Aorta (tissue), 5 donors: ENCODE results near the gene RPS24. TPM values are rescaled to one million over a fixed set of nuclear protein-coding genes. Genes with fewer than 3 reads are reported as not detected.

Experiments used
- ATAC-seq: fragments of 200-7000 bp; cut with Tn5 transposase; one replicate; pipeline ENCODE4 v1.9.1; 2022; ENCODE audit warnings: moderate library complexity; ENCODE audit not compliant: low FRiP score
- DNase-seq, 2 donors: peaks; one replicate each; pipeline ENCODE4 v3.0.0-alpha.2; 2020
- H3K27ac ChIP-seq, 2 donors: one replicate each; pipeline ENCODE4 v1.5.1; 2013; ENCODE audit warnings: low read length in 2 of 2, mild to moderate bottlenecking in 2 of 2, moderate library complexity in 2 of 2, control low read depth in 1 of 2, inconsistent platforms in 1 of 2, low read depth in 1 of 2
- H3K27me3 ChIP-seq, 2 donors: one replicate each; pipeline ENCODE4 v1.6.1; 2013; ENCODE audit warnings: control low read depth in 1 of 2, low read length in 1 of 2, mild to moderate bottlenecking in 1 of 2, moderate library complexity in 1 of 2; ENCODE audit not compliant: insufficient read depth in 2 of 2, control insufficient read depth in 1 of 2
- H3K36me3 ChIP-seq, 2 donors: one replicate each; pipeline ENCODE4 v1.6.1; 2013; ENCODE audit warnings: control low read depth in 1 of 2, low read length in 1 of 2, mild to moderate bottlenecking in 1 of 2; ENCODE audit not compliant: insufficient read depth in 2 of 2, control insufficient read depth in 1 of 2
- H3K4me1 ChIP-seq, 2 donors: one replicate each; pipeline ENCODE4 v1.6.1; 2013; ENCODE audit warnings: low read length in 2 of 2, control low read depth in 1 of 2, mild to moderate bottlenecking in 1 of 2, moderate library complexity in 1 of 2; ENCODE audit not compliant: insufficient read depth in 2 of 2, control insufficient read depth in 1 of 2
- H3K4me3 ChIP-seq, 2 donors: one replicate each; pipeline ENCODE4 v1.5.1; 2013; ENCODE audit warnings: low read length in 2 of 2, control low read depth in 1 of 2, mild to moderate bottlenecking in 1 of 2
- H3K9me3 ChIP-seq: one replicate; pipeline ENCODE4 v1.6.1; 2013; ENCODE audit warnings: mild to moderate bottlenecking, low read length; ENCODE audit not compliant: control insufficient read depth
- WGBS, 2 donors: extraction: QIAGEN DNeasy Blood & Tissue Kit; methylation state at CpG; one replicate each; pipeline ENCODE4 v1.1.7; 2013; 5-methylcytosine and 5-hydroxymethylcytosine counted together
- intact Hi-C, 2 donors: fragments of 100-400 bp; cut with DNase I; formaldehyde crosslinking; loops; one replicate each; pipeline versions ENCODE4 v1.14.2 to v1.15.0; 2022
- polyA plus RNA-seq, 2 donors: library from polyadenylated mRNA; stranded (reverse); fragments of 200-250 nt; gene quantifications; one replicate each; pipeline ENCODE4 v1.2.3, GENCODE V29; 2013
- total RNA-seq, 2 donors: library from RNA; stranded (reverse); fragmentation: NEBNext Ultra II Directional; extraction: Animal tissue kit (Norgen Biotek cat#: 25700); gene quantifications; one replicate each; pipeline ENCODE4 v1.2.1, GENCODE V29; 2021
- donor health status: healthy with polysubstance abuse.
- donor health status: Bipolar disorder and iron deficiency.
- donor health status: DM: no; HTN: no; CAD: no.
- donor health status: DM: no; HTN: no; CAD: no.
- donor health status: DM: yes; HTN: yes; CAD: no.

RPS24 gene
- total and polyA plus RNA-seq, 4 donors = 1,037 to 6,972 (median 2,608) TPM

- Histone ChIP-seq H3K27me3 (no peaks in the 10 kb centered on the region), H3K9me3 (no peaks in the 10 kb centered on the region), H3K4me3 (no peak overlapping the region), H3K27ac (no peak overlapping the region), H3K4me1 (no peaks in the 10 kb centered on the region), H3K36me3 (peaks cover 12 to 22% of the 10 kb centered on the region in 2 donors)
- intact Hi-C loops = loop anchor here in 1 of 2 donors (5.0 kb wide), 1 partner anchor 155 kb away; no protein-coding TSS in a partner anchor
- DNase-seq (no peak), ATAC-seq (no peak)
- WGBS, 2 donors = 81 to 84% methylated on average over 4 of the region's 4 CpGs
Observed at GRCh38 chr10:78002541-78003288, 30.9 kb upstream of the RPS24 start.

- intact Hi-C loops = loop anchor here in 1 of 2 donors (5.0 kb wide), 1 partner anchor 157 kb away; no protein-coding TSS in a partner anchor
- Histone ChIP-seq H3K27me3 (no peaks in the 10 kb centered on the region), H3K9me3 (no peaks in the 10 kb centered on the region), H3K27ac (no peak overlapping the region), H3K4me1 (no peaks in the 10 kb centered on the region), H3K36me3 (peaks cover 12 to 21% of the 10 kb centered on the region in 2 donors), H3K4me3 (no peak overlapping the region)
- no peak for ATAC-seq
- no peak for DNase-seq
- WGBS, 2 donors = 79 to 81% methylated on average over 16 of the region's 16 CpGs
Observed at GRCh38 chr10:78004215-78005026, 29.2 kb upstream of the RPS24 start.

GRCh38 chr10:78007172-78007571 is 26.5 kb upstream of the RPS24 start:
- no peaks in the 10 kb centered on the region for H3K27me3 ChIP-seq
- H3K36me3 ChIP-seq = peaks cover 6 to 20% of the 10 kb centered on the region in 2 donors
- ATAC-seq (no peak), DNase-seq (no peak)
- H3K4me3 ChIP-seq = no peak overlapping the region
- H3K4me1 ChIP-seq = no peaks in the 10 kb centered on the region
- 65 to 76% methylated on average over 1 of the region's 1 CpG for WGBS, 2 donors
- no peaks in the 10 kb centered on the region for H3K9me3 ChIP-seq
- H3K27ac ChIP-seq = no peak overlapping the region
- intact Hi-C loops = no loop called here

- 93 to 94% methylated on average over 6 of the region's 6 CpGs for WGBS, 2 donors
- H3K36me3 ChIP-seq = peaks cover 7 to 19% of the 10 kb centered on the region in 2 donors
Observed at GRCh38 chr10:78009662-78010061, 24.0 kb upstream of the RPS24 start.

GRCh38 chr10:78010278-78010677 is 23.4 kb upstream of the RPS24 start:
- no peak overlapping the region for H3K27ac ChIP-seq
- no peak overlapping the region for H3K4me3 ChIP-seq
- H3K4me1 ChIP-seq = no peaks in the 10 kb centered on the region
- intact Hi-C loops = no loop called here
- WGBS, 2 donors = 89 to 90% methylated on average over 7 of the region's 7 CpGs
- H3K27me3 ChIP-seq = no peaks in the 10 kb centered on the region
- H3K9me3 ChIP-seq = no peaks in the 10 kb centered on the region
- H3K36me3 ChIP-seq = peaks cover 7 to 19% of the 10 kb centered on the region in 2 donors
- DNase-seq (no peak), ATAC-seq (no peak)

More at GRCh38 chr10:78009662-78010061, 24.0 kb upstream of the RPS24 start:
- H3K4me3 ChIP-seq = no peak overlapping the region
- no peaks in the 10 kb centered on the region for H3K27me3 ChIP-seq
- intact Hi-C loops = no loop called here
- H3K9me3 ChIP-seq = no peaks in the 10 kb centered on the region
- DNase-seq (no peak), ATAC-seq (no peak)
- no peak overlapping the region for H3K27ac ChIP-seq
- no peaks in the 10 kb centered on the region for H3K4me1 ChIP-seq

- WGBS, 2 donors = 85 to 88% methylated on average over 4 of the region's 4 CpGs
- DNase-seq (no peak), ATAC-seq (no peak)
Observed at GRCh38 chr10:78011065-78011464, 22.6 kb upstream of the RPS24 start.

GRCh38 chr10:78013564-78013963 is 20.1 kb upstream of the RPS24 start:
- no peak for ATAC-seq
- no peaks in the 10 kb centered on the region for H3K4me1 ChIP-seq
- WGBS, 2 donors = 92 to 94% methylated on average over 1 of the region's 1 CpG
- no peaks in the 10 kb centered on the region for H3K27me3 ChIP-seq
- peaks cover 3 to 24% of the 10 kb centered on the region in 2 donors for H3K36me3 ChIP-seq
- DNase-seq = no peak
- no peak overlapping the region for H3K27ac ChIP-seq
- H3K9me3 ChIP-seq = no peaks in the 10 kb centered on the region
- intact Hi-C loops = no loop called here
- no peak overlapping the region for H3K4me3 ChIP-seq

More at GRCh38 chr10:78011065-78011464, 22.6 kb upstream of the RPS24 start:
- H3K36me3 ChIP-seq = peaks cover 7 to 16% of the 10 kb centered on the region in 2 donors
- H3K4me3 ChIP-seq = no peak overlapping the region
- no peaks in the 10 kb centered on the region for H3K27me3 ChIP-seq
- H3K9me3 ChIP-seq = no peaks in the 10 kb centered on the region
- no peak overlapping the region for H3K27ac ChIP-seq
- no peaks in the 10 kb centered on the region for H3K4me1 ChIP-seq
- intact Hi-C loops = no loop called here

GRCh38 chr10:78015546-78015945 is 18.1 kb upstream of the RPS24 start:
- intact Hi-C loops = no loop called here
- WGBS, 2 donors = 34 to 40% methylated on average over 5 of the region's 5 CpGs
- ATAC-seq = no peak

More at GRCh38 chr10:78015546-78015945, 18.1 kb upstream of the RPS24 start:
- Histone ChIP-seq H3K4me1 (no peaks in the 10 kb centered on the region), H3K27me3 (no peaks in the 10 kb centered on the region), H3K27ac (no peak overlapping the region), H3K9me3 (no peaks in the 10 kb centered on the region), H3K36me3 (peaks cover 5 to 26% of the 10 kb centered on the region in 2 donors), H3K4me3 (no peak overlapping the region)
- DNase-seq = no peak
